ENCODE results near the gene ERVFRD-1. TPM values are rescaled to one million over a fixed set of nuclear protein-coding genes. Genes with fewer than 3 reads are reported as not detected.

Gene ERVFRD-1
- total and polyA plus RNA-seq, 2 of the 13 experiments (the other 11 are each of a cell fraction or from before 2014, with no cell fraction given), result not detected

- no peak for TF ChIP-seq HMGXB3 (CRISPR knock-in tag; IDR thresholded peaks at IDR 0.05; ENCODE audit: borderline replicate concordance)
- no peak for TF ChIP-seq HNRNPL (IDR thresholded peaks at IDR 0.05; ENCODE audit: low read depth, low read length)
- TF ChIP-seq HOXA5 (CRISPR knock-in tag; IDR thresholded peaks at IDR 0.05), result no peak
- TF ChIP-seq NFIB (CRISPR knock-in tag; IDR thresholded peaks at IDR 0.05; ENCODE audit: borderline replicate concordance), result no peak
- no peak for TF ChIP-seq TIGD3 (CRISPR knock-in tag; IDR thresholded peaks at IDR 0.05; ENCODE audit: borderline replicate concordance)
- no peak for TF ChIP-seq SMAD9 (CRISPR knock-in tag; IDR thresholded peaks at IDR 0.05)
- TF ChIP-seq HNF1A (IDR thresholded peaks at IDR 0.05; ENCODE audit: low read depth), result no peak
- TF ChIP-seq HNF1A (CRISPR knock-in tag; IDR thresholded peaks at IDR 0.05; ENCODE audit: borderline replicate concordance), result no peak
- no peak for TF ChIP-seq ELK4 (CRISPR knock-in tag; IDR thresholded peaks at IDR 0.05; ENCODE audit: borderline replicate concordance)
- no peak for TF ChIP-seq KLF16 (CRISPR knock-in tag; IDR thresholded peaks at IDR 0.05)
- TF ChIP-seq MED1 (CRISPR knock-in tag; IDR thresholded peaks at IDR 0.05), result no peak
- TF ChIP-seq SP2 (CRISPR knock-in tag; IDR thresholded peaks at IDR 0.05), result no peak
- TF ChIP-seq ZNF253 (CRISPR knock-in tag; IDR thresholded peaks at IDR 0.05; ENCODE audit: borderline replicate concordance), result no peak
- no peak for TF ChIP-seq HDAC2 (CRISPR knock-in tag; IDR thresholded peaks at IDR 0.05)
- no peak for TF ChIP-seq ZBTB46 (CRISPR knock-in tag; IDR thresholded peaks at IDR 0.05; ENCODE audit: borderline replicate concordance)
- no peak for TF ChIP-seq TOPORS (CRISPR knock-in tag; IDR thresholded peaks at IDR 0.05)
- no peak for TF ChIP-seq ZNF720 (CRISPR knock-in tag; IDR thresholded peaks at IDR 0.05)
- TF ChIP-seq ZFP36L2 (CRISPR knock-in tag; IDR thresholded peaks at IDR 0.05), result no peak
- no peak for TF ChIP-seq ZNF558 (CRISPR knock-in tag; IDR thresholded peaks at IDR 0.05; ENCODE audit: borderline replicate concordance)
Measured at GRCh38 chr6:11093376-11093625, 18.2 kb downstream of the ERVFRD-1 start (continued).

All from HepG2 (cell line).